GM12892 (cell line): ENCODE data around the gene ATP10A.

Source experiments
- POLR2A ChIP-seq: IDR thresholded peaks from 2 replicates; pipeline ENCODE4 v1.6.1; 2011; ENCODE audit warnings: low read depth, low read length, control low read depth
- POLR2AphosphoS5 ChIP-seq: IDR thresholded peaks from 2 replicates; pipeline ENCODE4 v1.6.1; 2011; ENCODE audit warnings: low read depth, low read length, control low read depth

- TF ChIP-seq POLR2A, result no peak
- no peak for TF ChIP-seq POLR2AphosphoS5
Observed at GRCh38 chr15:25792128-25792527, 71.0 kb downstream of the ATP10A start.
